Peyer's patch (tissue), 4 donors: Measurements from ENCODE around the gene ATP2A2.

Experiments used
- CTCF ChIP-seq, 6 experiments: fragments of 450-650 bp in 4 of 6; fragments of 200-600 bp in 2 of 6; sonication (generic) in 1 of 6; IDR thresholded peaks; one replicate each; pipeline ENCODE4 v1.5.1; 2017 to 2019; ENCODE audit warnings: antibody characterized with exemption in 6 of 6, mild to moderate bottlenecking in 3 of 6, moderate library complexity in 1 of 6
- POLR2A ChIP-seq, 2 donors: fragments of 450-650 bp; IDR thresholded peaks; one replicate each; pipeline ENCODE4 v1.5.1; 2017; ENCODE audit warnings: antibody characterized with exemption in 2 of 2, mild to moderate bottlenecking in 2 of 2, moderate library complexity in 2 of 2

GRCh38 chr12:110249105-110249504, 31.9 kb upstream of the ATP2A2 start:
- TF ChIP-seq CTCF (IDR thresholded peaks at IDR 0.05) (no peak), POLR2A (IDR thresholded peaks at IDR 0.05) (no peak)
